GM18526 (cell line): Measurements from ENCODE around the gene SLC25A39.

ENCODE experiments used
- POLR2A ChIP-seq: IDR thresholded peaks from 3 replicates; pipeline ENCODE4 v1.6.1; 2011; ENCODE audit not compliant: insufficient read length; ENCODE audit errors: extremely low read depth

SLC25A39 gene

GRCh38 chr17:44320066-44320465 lies 4.6 kb downstream of the SLC25A39 start:
- no peak for TF ChIP-seq POLR2A

- TF ChIP-seq POLR2A = no peak
Observed at GRCh38 chr17:44318077-44318892, 6.3 kb downstream of the SLC25A39 start.

GRCh38 chr17:44317545-44317944 lies 7.1 kb downstream of the SLC25A39 start:
- no peak for TF ChIP-seq POLR2A

GRCh38 chr17:44315760-44316731 lies 8.6 kb downstream of the SLC25A39 start:
- TF ChIP-seq POLR2A = no peak

DNA sequence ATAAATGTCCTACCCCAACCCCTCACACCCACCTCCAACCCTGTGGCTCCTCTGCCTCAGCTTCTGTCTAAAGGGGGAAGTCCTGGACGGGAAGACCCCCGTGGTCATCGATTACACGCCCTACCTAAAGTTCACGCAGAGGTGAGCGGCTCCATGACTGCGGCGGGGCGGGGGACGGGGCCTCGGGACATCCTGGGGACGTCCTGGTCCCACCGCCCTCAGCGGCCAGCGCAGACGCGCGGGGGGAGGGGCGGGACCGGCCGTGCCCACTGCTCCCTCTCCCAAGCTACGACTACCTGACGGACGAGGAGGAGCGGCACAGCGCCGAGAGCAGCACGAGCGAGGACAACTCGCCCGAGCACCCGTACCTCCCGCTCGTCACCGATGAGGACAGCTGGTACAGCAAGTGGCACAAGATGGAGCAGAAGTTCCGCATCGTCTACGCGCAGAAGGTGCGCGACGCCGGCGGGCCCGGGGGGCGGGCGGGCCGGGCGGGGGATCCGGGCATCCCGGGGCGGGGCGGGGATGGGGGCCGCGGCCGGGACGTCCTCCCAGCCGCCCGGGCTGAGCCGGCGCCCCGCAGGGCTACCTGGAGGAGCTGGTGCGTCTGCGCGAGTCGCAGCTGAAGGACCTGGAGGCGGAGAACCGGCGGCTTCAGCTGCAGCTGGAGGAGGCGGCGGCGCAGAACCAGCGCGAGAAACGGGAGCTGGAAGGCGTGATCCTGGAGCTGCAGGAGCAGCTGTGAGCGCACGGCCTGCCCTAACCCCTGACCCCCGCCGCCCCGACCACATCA lies 9.6 kb downstream of the SLC25A39 start:
- TF ChIP-seq POLR2A = no peak

DNA sequence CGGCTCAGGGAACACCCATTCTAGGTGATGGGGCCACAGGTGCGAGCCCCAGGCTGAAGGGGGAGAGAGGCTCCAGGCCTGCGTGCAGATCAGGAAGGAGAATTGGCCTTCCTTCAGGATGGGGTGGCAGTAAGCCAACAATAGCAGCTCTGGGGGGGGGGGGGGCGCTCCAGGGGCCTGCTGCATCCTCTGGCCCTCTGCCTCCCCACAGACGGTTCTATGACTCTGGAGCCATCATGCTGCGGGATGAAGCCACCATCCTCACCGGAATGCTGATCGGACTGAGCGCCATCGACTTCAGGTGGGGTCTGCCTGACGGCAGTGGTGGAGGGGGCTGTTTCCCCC lies 10.1 kb downstream of the SLC25A39 start:
- TF ChIP-seq POLR2A = no peak

- TF ChIP-seq POLR2A = no peak
Observed at GRCh38 chr17:44314031-44314430, 10.6 kb downstream of the SLC25A39 start.

GRCh38 chr17:44312396-44313104 lies 12.1 kb downstream of the SLC25A39 start:
- TF ChIP-seq POLR2A = no peak

GRCh38 chr17:44311562-44312181 lies 13.0 kb downstream of the SLC25A39 start:
- no peak for TF ChIP-seq POLR2A

DNA sequence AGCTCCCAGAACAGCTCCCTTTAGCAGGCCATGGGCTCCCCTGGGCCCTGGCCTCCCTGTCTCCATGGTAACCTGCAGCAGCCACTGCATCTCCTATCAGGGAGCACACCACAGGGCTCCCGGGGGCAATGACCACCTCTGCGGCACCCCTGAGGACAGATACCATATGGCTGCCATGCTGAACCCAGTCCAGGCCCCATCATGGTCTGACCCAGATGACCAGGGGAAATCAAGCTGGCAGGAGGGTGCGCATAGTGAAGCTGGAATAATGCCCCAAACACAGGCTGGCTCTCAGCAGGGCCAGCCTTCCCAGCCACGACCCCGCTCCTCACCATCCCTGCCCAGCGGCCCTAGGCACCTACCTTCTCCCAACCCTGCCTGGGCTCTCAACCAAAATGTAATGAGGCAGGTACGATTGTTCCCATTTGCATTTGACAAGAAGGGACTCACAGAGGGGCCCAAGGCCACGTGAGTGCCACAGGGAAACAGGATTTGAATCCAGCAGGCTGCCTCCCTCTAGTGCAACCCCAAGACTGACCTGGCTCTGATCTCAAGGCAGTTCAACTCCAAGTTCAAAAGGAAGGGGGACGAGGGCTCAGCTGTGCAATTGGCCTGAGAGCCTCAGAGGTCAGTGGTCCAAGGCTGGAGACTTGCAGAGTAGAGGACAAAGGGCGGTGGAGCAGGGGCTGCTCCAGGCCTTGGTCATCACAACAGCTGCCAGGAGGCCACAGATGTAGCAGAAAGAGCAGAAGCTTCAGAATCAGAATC lies 13.8 kb downstream of the SLC25A39 start:
- no peak for TF ChIP-seq POLR2A

DNA sequence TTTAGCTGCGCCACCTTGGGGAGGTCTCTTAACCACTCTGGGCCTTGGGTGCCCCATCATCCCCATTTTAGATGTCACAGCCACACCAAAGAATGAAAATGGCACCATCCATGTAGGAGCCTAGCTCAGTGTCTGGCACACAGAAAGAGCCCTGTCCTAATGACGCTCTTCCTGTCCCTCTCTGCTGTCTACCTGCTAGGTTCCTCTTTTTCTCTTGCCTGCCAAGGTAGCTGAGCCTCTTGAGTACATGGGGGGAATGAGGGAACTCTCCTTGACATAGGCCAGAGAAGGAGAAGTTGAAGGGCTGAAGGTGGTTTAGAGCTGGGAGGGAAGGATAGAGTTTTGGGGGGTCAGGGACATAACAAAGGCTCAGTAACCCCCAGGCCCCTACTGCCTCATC lies 14.4 kb downstream of the SLC25A39 start:
- TF ChIP-seq POLR2A = no peak

- no peak for TF ChIP-seq POLR2A
Observed at GRCh38 chr17:44309472-44309871, 15.2 kb downstream of the SLC25A39 start.

DNA sequence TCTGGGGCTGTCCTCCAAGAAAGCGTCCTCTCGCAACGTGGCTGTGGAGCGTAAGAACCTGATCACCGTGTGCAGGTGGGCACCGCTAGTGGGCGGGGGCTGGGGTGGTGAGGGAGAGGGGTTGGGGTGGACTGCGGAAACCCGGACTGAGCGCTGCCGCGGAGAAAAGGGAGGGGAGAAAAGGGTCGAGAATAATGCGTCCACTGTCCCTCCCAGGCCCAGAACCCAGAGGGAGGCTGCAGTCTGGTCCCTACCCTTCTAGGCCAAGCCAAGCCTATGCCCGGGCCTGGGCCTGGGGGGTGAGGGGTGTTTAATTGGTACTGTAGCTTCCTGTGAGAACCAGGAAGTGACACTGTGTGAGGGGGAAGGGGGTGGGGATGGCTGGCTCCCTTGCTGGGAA lies 15.8 kb downstream of the SLC25A39 start:
- TF ChIP-seq POLR2A = no peak
